ENCODE measurements around the gene C17orf114.

- no peak for TF ChIP-seq CTCF (conservative IDR thresholded peaks at IDR 0.05; ENCODE audit: low read length)
- no peak for TF ChIP-seq EZH2phosphoT487 (IDR thresholded peaks at IDR 0.05; ENCODE audit: borderline replicate concordance, low read depth, low read length)
Observed at GRCh38 chr17:4777969-4778760, 24.0 kb downstream of the C17orf114 start.

Data from OCI-LY7 (cell line).